Suprapubic skin (tissue), 4 donors: ENCODE data around the gene CPTP. TPM values are rescaled to one million over a fixed set of nuclear protein-coding genes. Genes with fewer than 3 reads are reported as not detected.

Experiments used
- DNase-seq, 2 donors: peaks; one replicate each; pipeline ENCODE4 v3.0.0-alpha.2; 2019; ENCODE audit warnings: low spot score in 2 of 2
- H3K27ac ChIP-seq: fragments of 200-600 bp; sonication (generic); one replicate; pipeline ENCODE4 v1.5.1; 2019
- H3K27me3 ChIP-seq: fragments of 200-600 bp; sonication (generic); one replicate; pipeline ENCODE4 v1.5.1; 2019
- H3K36me3 ChIP-seq: fragments of 200-600 bp; sonication (generic); one replicate; pipeline ENCODE4 v1.5.1; 2019
- H3K4me1 ChIP-seq: fragments of 200-600 bp; sonication (generic); one replicate; pipeline ENCODE4 v1.5.1; 2019
- H3K4me3 ChIP-seq: fragments of 200-600 bp; sonication (generic); one replicate; pipeline ENCODE4 v1.5.1; 2019; ENCODE audit warnings: mild to moderate bottlenecking
- H3K9me3 ChIP-seq: fragments of 200-600 bp; sonication (generic); one replicate; pipeline ENCODE4 v1.5.1; 2019
- EP300 ChIP-seq: sonication (generic); formaldehyde crosslinking; IDR thresholded peaks from one replicate; pipeline ENCODE4 v1.6.1; 2017; ENCODE audit warnings: antibody characterized with exemption
- POLR2A ChIP-seq, 2 donors: fragments of 450-650 bp; IDR thresholded peaks; one replicate each; pipeline ENCODE4 v1.6.1; 2017; ENCODE audit warnings: antibody characterized with exemption in 2 of 2, mild to moderate bottlenecking in 2 of 2, moderate library complexity in 2 of 2
- POLR2AphosphoS5 ChIP-seq, 3 donors: sonication (generic); formaldehyde crosslinking; IDR thresholded peaks; one replicate each; pipeline ENCODE4 v1.6.1; 2017; ENCODE audit warnings: antibody characterized with exemption in 3 of 3
- WGBS: methylation state at CpG from one replicate; pipeline ENCODE4 v1.1.5; 2018; 5-methylcytosine and 5-hydroxymethylcytosine counted together
- total RNA-seq, 4 donors: library from RNA; depleted of rRNA; stranded (reverse); fragments of >200 nt; gene quantifications; one replicate each; pipeline ENCODE4 v1.1.0, GENCODE V29; 2016
- TF ChIP-seq, protein P1 (sequence below), 2 donors: fragments of 200-600 bp in 1 of 2; fragments of 450-650 bp in 1 of 2; sonication (generic) in 1 of 2; IDR thresholded peaks; one replicate each; pipeline ENCODE4 v1.5.1; 2016 to 2019; ENCODE audit warnings: antibody characterized with exemption in 2 of 2, mild to moderate bottlenecking in 1 of 2, moderate library complexity in 1 of 2

The CPTP gene
- total RNA-seq, 4 donors from 2014 or later, result 32.5 to 60.4 (median 54.3) TPM

- Histone ChIP-seq H3K36me3 (peaks cover 64% of the 10 kb centered on the region), H3K27ac (no peak overlapping the region), H3K4me3 (no peak overlapping the region), H3K4me1 (peaks cover 15% of the 10 kb centered on the region), H3K27me3 (no peaks in the 10 kb centered on the region), H3K9me3 (no peaks in the 10 kb centered on the region)
- TF ChIP-seq POLR2AphosphoS5 (IDR thresholded peaks at IDR 0.05), result no peak
- TF ChIP-seq, protein P1, sequence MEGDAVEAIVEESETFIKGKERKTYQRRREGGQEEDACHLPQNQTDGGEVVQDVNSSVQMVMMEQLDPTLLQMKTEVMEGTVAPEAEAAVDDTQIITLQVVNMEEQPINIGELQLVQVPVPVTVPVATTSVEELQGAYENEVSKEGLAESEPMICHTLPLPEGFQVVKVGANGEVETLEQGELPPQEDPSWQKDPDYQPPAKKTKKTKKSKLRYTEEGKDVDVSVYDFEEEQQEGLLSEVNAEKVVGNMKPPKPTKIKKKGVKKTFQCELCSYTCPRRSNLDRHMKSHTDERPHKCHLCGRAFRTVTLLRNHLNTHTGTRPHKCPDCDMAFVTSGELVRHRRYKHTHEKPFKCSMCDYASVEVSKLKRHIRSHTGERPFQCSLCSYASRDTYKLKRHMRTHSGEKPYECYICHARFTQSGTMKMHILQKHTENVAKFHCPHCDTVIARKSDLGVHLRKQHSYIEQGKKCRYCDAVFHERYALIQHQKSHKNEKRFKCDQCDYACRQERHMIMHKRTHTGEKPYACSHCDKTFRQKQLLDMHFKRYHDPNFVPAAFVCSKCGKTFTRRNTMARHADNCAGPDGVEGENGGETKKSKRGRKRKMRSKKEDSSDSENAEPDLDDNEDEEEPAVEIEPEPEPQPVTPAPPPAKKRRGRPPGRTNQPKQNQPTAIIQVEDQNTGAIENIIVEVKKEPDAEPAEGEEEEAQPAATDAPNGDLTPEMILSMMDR (IDR thresholded peaks at IDR 0.05), result no peak
- TF ChIP-seq EP300, result no peak
- TF ChIP-seq POLR2A (IDR thresholded peaks at IDR 0.05), result no peak
- WGBS, result 57% methylated on average over 11 of the region's 18 CpGs
- no peak for DNase-seq
Observed at GRCh38 chr1:1337793-1338147, 13.2 kb downstream of the CPTP start.

- H3K27ac ChIP-seq, result no peak overlapping the region
- H3K9me3 ChIP-seq, result no peaks in the 10 kb centered on the region
- peaks cover 10% of the 10 kb centered on the region for H3K4me1 ChIP-seq
- H3K36me3 ChIP-seq, result peaks cover 64% of the 10 kb centered on the region
- TF ChIP-seq POLR2AphosphoS5 (IDR thresholded peaks at IDR 0.05), result no peak
- TF ChIP-seq POLR2A (IDR thresholded peaks at IDR 0.05), result no peak
- no peak for TF ChIP-seq EP300
- TF ChIP-seq, protein P1 (IDR thresholded peaks at IDR 0.05), result no peak
- H3K4me3 ChIP-seq, result no peak overlapping the region
- 98% methylated on average over 12 of the region's 36 CpGs for WGBS
- H3K27me3 ChIP-seq, result no peaks in the 10 kb centered on the region
- DNase-seq, result no peak
Observed at GRCh38 chr1:1338278-1338677, 13.7 kb downstream of the CPTP start.

DNA sequence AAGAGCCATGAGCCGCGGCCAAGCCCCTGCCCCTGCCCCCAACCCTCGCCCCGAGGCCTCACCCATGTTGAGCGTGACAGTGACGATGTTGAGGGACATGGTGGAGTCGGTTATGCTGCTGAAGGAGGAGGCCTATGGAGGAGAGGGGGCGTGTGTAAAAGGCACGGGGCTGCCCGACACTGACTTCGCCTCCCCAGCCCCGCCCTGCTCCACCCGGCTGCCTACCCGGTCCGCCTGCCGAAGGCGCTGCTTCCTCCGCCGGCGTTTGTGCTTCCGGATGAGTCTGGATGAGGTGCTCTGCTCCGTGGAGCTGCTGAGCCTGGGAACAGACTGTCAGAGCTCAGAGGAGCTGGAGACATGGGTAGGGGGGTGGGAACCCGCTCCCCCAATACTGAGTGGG, 15.6 kb downstream of the CPTP start:
- no peaks in the 10 kb centered on the region for H3K9me3 ChIP-seq
- peaks cover 18% of the 10 kb centered on the region for H3K4me1 ChIP-seq
- H3K36me3 ChIP-seq, result peaks cover 64% of the 10 kb centered on the region
- H3K27me3 ChIP-seq, result no peaks in the 10 kb centered on the region
- WGBS, result 82% methylated on average over 23 of the region's 23 CpGs
- no peak for DNase-seq
- no peak overlapping the region for H3K27ac ChIP-seq
- H3K4me3 ChIP-seq, result no peak overlapping the region
- TF ChIP-seq POLR2AphosphoS5 (IDR thresholded peaks at IDR 0.05), result no peak

DNA sequence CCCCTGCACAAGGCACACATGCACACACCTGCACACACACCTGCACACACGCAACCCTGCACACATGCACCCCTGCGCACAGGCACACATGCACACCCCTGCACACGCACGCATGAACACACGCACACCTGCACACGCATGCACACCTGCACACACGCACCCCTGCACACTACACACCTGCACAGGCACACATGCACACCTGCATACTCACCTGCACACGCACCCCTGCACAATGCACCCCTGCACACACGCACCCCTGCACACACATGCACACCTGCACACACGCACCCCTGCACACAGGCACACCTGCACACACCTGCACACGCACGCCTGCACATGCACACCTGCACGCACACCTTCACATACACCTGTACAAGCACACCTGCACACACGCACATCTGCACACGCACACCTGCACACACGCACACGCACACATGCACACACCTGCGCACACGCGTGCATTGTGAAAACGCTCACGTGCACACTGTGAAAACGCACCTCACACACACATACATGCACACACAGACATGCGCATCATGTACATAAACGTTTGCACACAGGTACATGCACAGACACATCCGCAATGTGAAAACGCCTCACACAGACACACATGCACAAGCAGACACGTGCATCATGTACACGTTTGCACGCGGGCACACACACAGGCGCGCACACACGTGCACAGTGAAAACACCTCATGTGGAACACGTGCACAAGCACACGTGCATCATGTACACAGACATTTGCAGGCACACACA, 16.4 kb downstream of the CPTP start:
- 92% methylated on average over 31 of the region's 36 CpGs for WGBS
- Histone ChIP-seq H3K4me3 (no peak overlapping the region), H3K27ac (no peak overlapping the region), H3K27me3 (no peaks in the 10 kb centered on the region), H3K4me1 (peaks cover 26% of the 10 kb centered on the region), H3K36me3 (peaks cover 56% of the 10 kb centered on the region), H3K9me3 (no peaks in the 10 kb centered on the region)
- DNase-seq, result no peak
- no peak for TF ChIP-seq POLR2A (IDR thresholded peaks at IDR 0.05)
- TF ChIP-seq POLR2AphosphoS5 (IDR thresholded peaks at IDR 0.05), result no peak
- TF ChIP-seq EP300, result no peak
- TF ChIP-seq, protein P1 (IDR thresholded peaks at IDR 0.05), result no peak

DNA sequence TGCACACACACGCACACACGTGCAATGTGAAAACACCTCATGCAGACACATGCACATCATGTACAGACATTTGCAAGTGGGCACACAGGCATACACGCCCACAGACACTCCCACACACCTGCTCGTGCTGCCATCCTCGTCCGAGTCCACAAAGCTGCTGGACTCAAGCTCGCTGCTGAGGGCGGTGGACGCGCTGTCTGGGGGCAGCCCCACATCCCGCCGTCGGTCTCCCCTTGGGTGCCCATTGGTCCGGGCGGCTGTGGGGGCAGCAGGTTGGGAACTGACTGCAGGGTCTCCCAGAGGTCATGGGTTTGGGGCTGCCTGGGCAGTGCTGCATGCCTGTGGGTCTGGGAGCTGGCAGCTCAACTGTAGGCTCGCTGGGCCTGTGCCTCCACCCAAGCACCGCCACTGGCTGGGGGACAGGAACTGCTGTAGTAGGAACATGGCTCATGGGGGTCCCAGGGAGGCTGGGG, 17.0 kb downstream of the CPTP start:
- no peaks in the 10 kb centered on the region for H3K27me3 ChIP-seq
- WGBS, result 97% methylated on average over 15 of the region's 17 CpGs
- peaks cover 32% of the 10 kb centered on the region for H3K4me1 ChIP-seq
- H3K9me3 ChIP-seq, result no peaks in the 10 kb centered on the region
- peaks cover 50% of the 10 kb centered on the region for H3K36me3 ChIP-seq
- no peak for DNase-seq
- no peak for TF ChIP-seq EP300
- TF ChIP-seq, protein P1 (IDR thresholded peaks at IDR 0.05), result no peak
- no peak for TF ChIP-seq POLR2A (IDR thresholded peaks at IDR 0.05)
- TF ChIP-seq POLR2AphosphoS5 (IDR thresholded peaks at IDR 0.05), result no peak
- H3K27ac ChIP-seq, result no peak overlapping the region
- H3K4me3 ChIP-seq, result no peak overlapping the region
